CD4-positive, alpha-beta T cell treated with Interleukin-15 for 1 hour (primary cell): Measurements from ENCODE around the gene FADS6.

Experiments used
- DNase-seq: peaks from one replicate; pipeline ENCODE4 v3.0.0-alpha.2; 2020

The FADS6 gene

GRCh38 chr17:74892974-74893911, at the start of gene FADS6:
TSS of gene FADS6 (minus strand) at chr17:74893633. CDS start at chr17:74893595, 38 bp downstream.
- no peak for DNase-seq

GRCh38 chr17:74941128-74941725, 47.8 kb upstream of the FADS6 start:
- no peak for DNase-seq

GRCh38 chr17:74939534-74939933, 46.1 kb upstream of the FADS6 start:
- DNase-seq = no peak

- DNase-seq = no peak
These were observed 44.9 kb upstream of the FADS6 start for GRCh38 chr17:74938194-74938950.

GRCh38 chr17:74937064-74938051, 43.9 kb upstream of the FADS6 start:
- DNase-seq = no peak

GRCh38 chr17:74936470-74936799, 43.0 kb upstream of the FADS6 start:
- no peak for DNase-seq

- DNase-seq = no peak
These were observed 42.4 kb upstream of the FADS6 start, which contains the start of gene OTOP3 for GRCh38 chr17:74935585-74936469. TSS of gene OTOP3 (plus strand) at chr17:74935898. CDS start at chr17:74935922, 24 bp downstream.

- DNase-seq = no peak
These were observed 41.6 kb upstream of the FADS6 start for GRCh38 chr17:74935048-74935447.

- DNase-seq = no peak
These were observed 37.2 kb upstream of the FADS6 start for GRCh38 chr17:74930535-74931036.

GRCh38 chr17:74928786-74929185, 35.4 kb upstream of the FADS6 start:
- no peak for DNase-seq

- no peak for DNase-seq
These were observed 31.8 kb upstream of the FADS6 start for GRCh38 chr17:74925242-74925641.

- DNase-seq = peak; percentile 45
These were observed 31.0 kb upstream of the FADS6 start, which contains the start of gene OTOP2 for GRCh38 chr17:74924250-74924948. TSS of gene OTOP2 (plus strand) at chr17:74924273. CDS start at chr17:74924633, 360 bp downstream.

GRCh38 chr17:74923538-74924249, 30.3 kb upstream of the FADS6 start:
- peak; percentile 66 for DNase-seq

- DNase-seq = no peak
These were observed 29.5 kb upstream of the FADS6 start, which contains the start of gene USH1G for GRCh38 chr17:74922694-74923537. TSS of gene USH1G (minus strand) at chr17:74923255. CDS start at chr17:74923073, 182 bp downstream.

- no peak for DNase-seq
These were observed 28.7 kb upstream of the FADS6 start for GRCh38 chr17:74922172-74922571.

GRCh38 chr17:74921769-74922168, 28.3 kb upstream of the FADS6 start:
- DNase-seq = no peak

GRCh38 chr17:74921026-74921681, 27.7 kb upstream of the FADS6 start:
- no peak for DNase-seq

- DNase-seq = no peak
These were observed 27.2 kb upstream of the FADS6 start for GRCh38 chr17:74920642-74921025.
